Measurements from ENCODE around the gene TRIM26.

DNA sequence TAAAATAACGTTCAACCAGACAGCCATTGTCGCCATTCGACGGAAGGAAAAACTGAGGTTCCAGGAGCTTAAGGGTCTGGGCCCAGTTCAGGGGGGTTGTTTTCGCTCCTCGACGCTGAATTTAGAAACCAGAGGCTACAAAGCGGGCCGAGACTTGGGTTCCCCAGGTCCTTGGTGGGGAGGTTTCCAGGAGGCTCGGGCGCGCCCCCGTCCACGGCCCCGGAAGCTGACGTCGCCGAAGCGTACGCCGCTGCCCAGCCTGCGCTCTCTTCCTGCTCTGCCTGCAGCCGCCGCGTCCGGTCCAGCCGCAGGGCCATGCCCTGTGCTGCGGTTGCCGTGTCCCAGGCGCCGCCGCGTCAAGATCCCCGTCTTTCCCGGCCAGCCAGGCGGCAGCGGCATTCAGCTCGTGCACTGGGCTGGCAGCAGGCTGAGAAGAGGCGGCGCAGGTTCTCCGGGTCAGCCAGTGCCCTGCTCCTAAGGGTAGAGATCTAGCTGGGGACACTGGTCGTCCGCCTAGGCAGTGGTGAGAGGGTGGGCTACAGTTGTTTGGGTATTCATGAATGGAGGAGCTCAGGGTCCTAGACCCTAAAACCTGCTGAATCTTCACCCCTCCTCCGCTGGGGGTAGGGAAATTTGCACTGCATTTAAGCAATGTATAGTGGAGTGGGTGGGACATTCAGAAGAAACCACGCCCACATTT lies 901 bp upstream of the TRIM26 start:
- TF ChIP-seq, protein P1, sequence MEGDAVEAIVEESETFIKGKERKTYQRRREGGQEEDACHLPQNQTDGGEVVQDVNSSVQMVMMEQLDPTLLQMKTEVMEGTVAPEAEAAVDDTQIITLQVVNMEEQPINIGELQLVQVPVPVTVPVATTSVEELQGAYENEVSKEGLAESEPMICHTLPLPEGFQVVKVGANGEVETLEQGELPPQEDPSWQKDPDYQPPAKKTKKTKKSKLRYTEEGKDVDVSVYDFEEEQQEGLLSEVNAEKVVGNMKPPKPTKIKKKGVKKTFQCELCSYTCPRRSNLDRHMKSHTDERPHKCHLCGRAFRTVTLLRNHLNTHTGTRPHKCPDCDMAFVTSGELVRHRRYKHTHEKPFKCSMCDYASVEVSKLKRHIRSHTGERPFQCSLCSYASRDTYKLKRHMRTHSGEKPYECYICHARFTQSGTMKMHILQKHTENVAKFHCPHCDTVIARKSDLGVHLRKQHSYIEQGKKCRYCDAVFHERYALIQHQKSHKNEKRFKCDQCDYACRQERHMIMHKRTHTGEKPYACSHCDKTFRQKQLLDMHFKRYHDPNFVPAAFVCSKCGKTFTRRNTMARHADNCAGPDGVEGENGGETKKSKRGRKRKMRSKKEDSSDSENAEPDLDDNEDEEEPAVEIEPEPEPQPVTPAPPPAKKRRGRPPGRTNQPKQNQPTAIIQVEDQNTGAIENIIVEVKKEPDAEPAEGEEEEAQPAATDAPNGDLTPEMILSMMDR (IDR thresholded peaks at IDR 0.05), result no peak
- peak; percentile 18 to 48 for TF ChIP-seq POLR2A (IDR thresholded peaks at IDR 0.05)
